Liver (tissue), 9 donors: ENCODE results near the gene FREY1. TPM values are rescaled to one million over a fixed set of nuclear protein-coding genes. Genes with fewer than 3 reads are reported as not detected.

Experiments
- DNase-seq: peaks from one replicate; pipeline ENCODE4 v3.0.0-alpha.2; 2017; ENCODE audit warnings: low spot score
- H3K27ac ChIP-seq, 2 donors: one replicate each; pipeline ENCODE4 v1.7.0; 2013; ENCODE audit warnings: inconsistent platforms in 2 of 2, low read length in 2 of 2, control low read depth in 1 of 2, low read depth in 1 of 2, mild to moderate bottlenecking in 1 of 2
- H3K27me3 ChIP-seq, 4 donors: one replicate each; pipeline versions ENCODE4 v1.6.1 to v1.7.0; 2013; ENCODE audit warnings: low read length in 3 of 4, inconsistent platforms in 1 of 4, mild to moderate bottlenecking in 1 of 4, moderate library complexity in 1 of 4; ENCODE audit not compliant: control insufficient read depth in 4 of 4, insufficient read depth in 4 of 4
- H3K36me3 ChIP-seq, 4 donors: one replicate each; pipeline versions ENCODE4 v1.6.1 to v1.7.0; 2013; ENCODE audit warnings: low read length in 3 of 4, mild to moderate bottlenecking in 3 of 4, low read depth in 1 of 4, moderate library complexity in 1 of 4; ENCODE audit not compliant: control insufficient read depth in 4 of 4, insufficient read depth in 3 of 4
- H3K4me1 ChIP-seq, 4 donors: one replicate each; pipeline versions ENCODE4 v1.6.1 to v1.7.0; 2013; ENCODE audit warnings: low read length in 3 of 4, mild to moderate bottlenecking in 3 of 4, moderate library complexity in 1 of 4; ENCODE audit not compliant: control insufficient read depth in 4 of 4, insufficient read depth in 4 of 4
- H3K4me3 ChIP-seq, 3 donors: one replicate each; pipeline versions ENCODE4 v1.6.1 to v1.7.0; 2013; ENCODE audit warnings: low read length in 3 of 3, control low read depth in 1 of 3, low read depth in 1 of 3, mild to moderate bottlenecking in 1 of 3
- H3K9ac ChIP-seq, 2 donors: one replicate each; pipeline ENCODE4 v1.7.0; 2013; ENCODE audit warnings: low read length in 2 of 2, mild to moderate bottlenecking in 2 of 2, moderate library complexity in 2 of 2, control low read depth in 1 of 2, low read depth in 1 of 2
- H3K9me3 ChIP-seq, 4 donors: one replicate each; pipeline versions ENCODE4 v1.6.1 to v1.7.0; 2013; ENCODE audit warnings: low read length in 3 of 4; ENCODE audit not compliant: control insufficient read depth in 4 of 4
- ATF3 ChIP-seq: IDR thresholded peaks from 2 replicates; pipeline ENCODE4 v1.6.1; 2016; ENCODE audit warnings: antibody characterized with exemption
- CTCF ChIP-seq: fragments of 150-350 bp; IDR thresholded peaks from 2 replicates; pipeline ENCODE4 v1.5.1; 2017; ENCODE audit warnings: improper control_type of control experiment, low read depth, low read length; ENCODE audit not compliant: missing input control
- FOXA1 ChIP-seq: IDR thresholded peaks from 2 replicates; pipeline ENCODE4 v1.6.1; 2016; ENCODE audit warnings: antibody characterized with exemption
- FOXA2 ChIP-seq: IDR thresholded peaks from 2 replicates; pipeline ENCODE4 v1.6.1; 2016; ENCODE audit warnings: antibody characterized with exemption
- HNF4A ChIP-seq, 2 donors: conservative IDR thresholded peaks; 2 replicates each; pipeline ENCODE4 v1.6.1; 2016; ENCODE audit warnings: antibody characterized with exemption in 2 of 2, mild to moderate bottlenecking in 2 of 2
- HNF4G ChIP-seq: IDR thresholded peaks from 2 replicates; pipeline ENCODE4 v1.6.1; 2016; ENCODE audit warnings: antibody characterized with exemption
- JUND ChIP-seq, 2 donors: IDR thresholded peaks; 2 replicates each; pipeline ENCODE4 v1.6.1; 2016; ENCODE audit warnings: antibody characterized with exemption in 2 of 2
- MAX ChIP-seq: IDR thresholded peaks from 2 replicates; pipeline ENCODE4 v1.6.1; 2016; ENCODE audit warnings: antibody characterized with exemption
- NR2F2 ChIP-seq: IDR thresholded peaks from 2 replicates; pipeline ENCODE4 v1.6.1; 2016; ENCODE audit warnings: antibody characterized with exemption
- RAD21 ChIP-seq, 2 donors: IDR thresholded peaks; 2 replicates each; pipeline ENCODE4 v1.6.1; 2016; ENCODE audit warnings: antibody characterized with exemption in 2 of 2, mild to moderate bottlenecking in 2 of 2
- REST ChIP-seq: IDR thresholded peaks from 2 replicates; pipeline ENCODE4 v1.6.1; 2016; ENCODE audit warnings: antibody characterized with exemption, mild to moderate bottlenecking
- RXRA ChIP-seq, 2 donors: IDR thresholded peaks; 2 replicates each; pipeline ENCODE4 v1.6.1; 2017 to 2018; ENCODE audit warnings: antibody characterized with exemption in 2 of 2, mild to moderate bottlenecking in 1 of 2
- TAF1 ChIP-seq: conservative IDR thresholded peaks from 2 replicates; pipeline ENCODE4 v1.6.1; 2016; ENCODE audit warnings: antibody characterized with exemption, mild to moderate bottlenecking
- YY1 ChIP-seq: IDR thresholded peaks from 2 replicates; pipeline ENCODE4 v1.6.1; 2016; ENCODE audit warnings: antibody characterized with exemption, mild to moderate bottlenecking
- ZBTB33 ChIP-seq: IDR thresholded peaks from 2 replicates; pipeline ENCODE4 v1.6.1; 2016; ENCODE audit warnings: antibody characterized with exemption
- WGBS: extraction: QIAGEN DNeasy Blood & Tissue Kit; methylation state at CpG from one replicate; pipeline ENCODE4 v1.1.7; 2013; 5-methylcytosine and 5-hydroxymethylcytosine counted together
- polyA plus RNA-seq, 2 donors: library from polyadenylated mRNA; stranded (reverse) in 1 of 2; unstranded in 1 of 2; fragments of 200-250 nt in 1 of 2; fragments of >200 nt in 1 of 2; fragmentation: Nextera tagmentation in 1 of 2; extraction: Ambion mirVana in 1 of 2; gene quantifications; one replicate each; pipeline versions ENCODE4 v1.2.1 to v1.2.3, GENCODE V29; 2013 to 2015
- total RNA-seq, 2 donors: library from RNA; depleted of rRNA; stranded (reverse); fragments of >200 nt; gene quantifications; one replicate each; pipeline ENCODE4 v1.2.3, GENCODE V29; 2014
- donor health status: healthy.
- donor health status: healthy.
- donor health status: healthy.
- donor health status: healthy.
- donor health status: healthy.

Gene FREY1
- total and polyA plus RNA-seq, 4 donors = 0.18 to 2.1 (median 0.75) TPM; not detected in 1

- Histone ChIP-seq H3K9ac (no peak within 1 kb of the TSS), H3K27me3 (no peaks in the 10 kb centered on the region), H3K4me3 (peak within 1 kb of the TSS in 1 of 3 donors; percentile 69), H3K36me3 (peaks cover 12 to 27% (median 23%) of the 10 kb centered on the region in 4 donors), H3K9me3 (no peaks in the 10 kb centered on the region), H3K27ac (no peak within 1 kb of the TSS), H3K4me1 (peaks cover 0 to 5% (median 4%) of the 10 kb centered on the region in 4 donors)
- 2% methylated on average over 73 of the region's 73 CpGs for WGBS
- TF ChIP-seq YY1 (no peak), TAF1 (no peak), HNF4G (no peak), REST (peak; percentile 98), HNF4A (conservative IDR thresholded peaks at IDR 0.05) (peak; percentile 17 to 30), RXRA (IDR thresholded peaks at IDR 0.05) (peak in 1 of 2 donors; percentile 7)
- DNase-seq = peak; percentile 75
Measured at GRCh38 chr11:45885274-45885920, 21.7 kb downstream of the FREY1 start, which contains the start of gene MAPK8IP1. MAPK8IP1 (plus strand) TSS chr11:45885651; CDS start chr11:45885821, 170 bp downstream.

GRCh38 chr11:45884596-45885185 lies 22.4 kb downstream of the FREY1 start:
- no peak for DNase-seq
- Histone ChIP-seq H3K9me3 (no peaks in the 10 kb centered on the region), H3K4me1 (peaks cover 0 to 4% (median 4%) of the 10 kb centered on the region in 4 donors), H3K9ac (no peak overlapping the region), H3K27ac (no peak overlapping the region), H3K36me3 (peaks cover 12 to 34% (median 29%) of the 10 kb centered on the region in 4 donors), H3K4me3 (peak overlapping the region in 1 of 3 donors; percentile 69), H3K27me3 (no peaks in the 10 kb centered on the region)
- 88% methylated on average over 10 of the region's 10 CpGs for WGBS
- TF ChIP-seq CTCF (no peak), FOXA2 (no peak), TAF1 (no peak), MAX (no peak), NR2F2 (no peak), RAD21 (IDR thresholded peaks at IDR 0.05) (no peak), JUND (IDR thresholded peaks at IDR 0.05) (no peak), ZBTB33 (no peak), HNF4G (no peak), ATF3 (no peak), FOXA1 (no peak)
